GM12878 (cell line): ENCODE measurements around the gene GGTLC2. TPM values are rescaled to one million over a fixed set of nuclear protein-coding genes. Genes with fewer than 3 reads are reported as not detected.
"Not testable (repeated sequence)": the region's sequence is repeated elsewhere in the genome, so short reads cannot be mapped to it uniquely, and the experiment has no call there.

Experiments used
- ATAC-seq: fragments of 200-7000 bp; cut with Tn5 transposase; 3 replicates; pipeline ENCODE4 v1.9.1; 2020; ENCODE audit warnings: mild to moderate bottlenecking, moderate library complexity
- BruUV-seq: library from RNA; stranded (reverse); fragments of 400-500 nt; replicated peaks from 2 replicates; lab custom pipeline; 2021; lab: Mats Ljungman, UMichigan
- CTCF ChIA-PET: fragments of 300-600 bp; sonication (Branson Sonifier 250); formaldehyde crosslinking; extraction: SDS; loops from one replicate; lab custom pipeline; 2021; ENCODE audit warnings: inconsistent platforms; lab: Yijun Ruan, JAX
- POLR2A ChIA-PET: fragments of 350-600 bp; formaldehyde crosslinking; extraction: SDS; loops from one replicate; lab custom pipeline; 2021; ENCODE audit warnings: inconsistent platforms; lab: Charles Lee
- RAD21 ChIA-PET: fragments of 300-600 bp; sonication (Branson Sonifier 250); formaldehyde crosslinking; loops from one replicate; lab custom pipeline; 2023; ENCODE audit warnings: antibody characterized with exemption; ENCODE audit not compliant: unreplicated experiment; lab: Charles Lee
- SMC1A ChIA-PET: fragments of 300-600 bp; sonication (Branson Sonifier 250); formaldehyde crosslinking; loops from one replicate; lab custom pipeline; 2023; ENCODE audit not compliant: unreplicated experiment, uncharacterized antibody; lab: Charles Lee
- DNase-seq: peaks from one replicate; pipeline ENCODE4 v3.0.0-alpha.2; 2011; ENCODE audit warnings: low read depth, low spot score
- FAIRE-seq: peaks from 3 replicates; lab custom pipeline; 2011; peaks lifted over from hg19 to GRCh38; lab: Jason Lieb, UNC
- H2AFZ ChIP-seq: 2 replicates; pipeline ENCODE4 v1.6.0; 2011; ENCODE audit warnings: low read depth, low read length, control low read depth; ENCODE audit not compliant: control insufficient read depth
- H3K27ac ChIP-seq: 2 replicates; pipeline ENCODE4 v1.5.1; 2011; ENCODE audit warnings: control low read depth; ENCODE audit not compliant: control insufficient read depth, insufficient read depth
- H3K27me3 ChIP-seq, 2 experiments: replicated peaks in 1 of 2; 2 replicates each; pipeline versions ENCODE4 v1.6.0 to v1.6.1; 2011; ENCODE audit warnings: low read length in 1 of 2; ENCODE audit not compliant: control insufficient read depth in 2 of 2, insufficient read depth in 2 of 2
- H3K36me3 ChIP-seq, 2 experiments: 2 replicates each; pipeline ENCODE4 v1.5.1; 2011; ENCODE audit warnings: low read length in 1 of 2; ENCODE audit not compliant: control insufficient read depth in 2 of 2, insufficient read depth in 2 of 2
- H3K4me1 ChIP-seq: 2 replicates; pipeline ENCODE4 v1.6.1; 2011; ENCODE audit warnings: mild to moderate bottlenecking, low read length, moderate library complexity, mixed read lengths; ENCODE audit not compliant: control insufficient read depth, insufficient read depth
- H3K4me2 ChIP-seq: 2 replicates; pipeline ENCODE4 v1.6.0; 2011; ENCODE audit warnings: control low read depth; ENCODE audit not compliant: control insufficient read depth, insufficient read depth
- H3K4me3 ChIP-seq: fragments of 200-600 bp; sonication (generic); 2 replicates; pipeline ENCODE4 v1.5.1; 2016
- H3K79me2 ChIP-seq: 2 replicates; pipeline ENCODE4 v1.6.0; 2011; ENCODE audit warnings: low read length; ENCODE audit not compliant: control insufficient read depth, insufficient read depth
- H3K9ac ChIP-seq: 2 replicates; pipeline ENCODE4 v1.8.0; 2011; ENCODE audit warnings: low read length, control low read depth, mixed read lengths; ENCODE audit not compliant: control insufficient read depth, insufficient read depth
- H3K9me3 ChIP-seq: replicated peaks from 3 replicates; pipeline ENCODE4 v1.5.1; 2011; ENCODE audit warnings: mild to moderate bottlenecking, low read length; ENCODE audit not compliant: control insufficient read depth, insufficient read depth
- H4K20me1 ChIP-seq: 2 replicates; pipeline ENCODE4 v1.6.0; 2011; ENCODE audit not compliant: control insufficient read depth, insufficient read depth
- WGBS: methylation state at CpG from one replicate; pipeline ENCODE4 v1.1.6; 2016; ENCODE audit warnings: low lambda C conversion rate; ENCODE audit not compliant: insufficient replicate concordance, insufficient coverage; ENCODE audit errors: missing lambda C conversion rate; 5-methylcytosine and 5-hydroxymethylcytosine counted together
- in situ Hi-C: fragments of 300-500 bp; cut with MboI; formaldehyde crosslinking; loops from 9 replicates; pipeline ENCODE4 v1.14.3; 2018; ENCODE audit warnings: mixed read lengths
- intact Hi-C: fragments of 100-400 bp; cut with micrococcal nuclease; formaldehyde crosslinking; loops from one replicate; pipeline ENCODE4 v1.14.2; 2022; ENCODE audit not compliant: unreplicated experiment
- polyA plus RNA-seq, 11 experiments: library from polyadenylated mRNA; depleted of rRNA in 4 of 11; unstranded in 6 of 11; stranded (reverse) in 5 of 11; fragments of >200 nt; fragmentation: Nextera tagmentation in 4 of 11; fragmentation: Illumina TruSeq in 1 of 11; extraction: Ambion mirVana in 4 of 11; extraction: Trizol in 1 of 11; gene quantifications; 1 replicate in 1 of 11; 2 replicates in 10 of 11; pipeline versions ENCODE4 v1.2.1 to v1.2.3, GENCODE V29; 2011 to 2016; ENCODE audit warnings: inconsistent platforms in 2 of 11, missing spikeins in 2 of 11, low read depth in 1 of 11
- total RNA-seq, 4 experiments: library from RNA; depleted of rRNA in 3 of 4; stranded (reverse); fragments of >200 nt in 3 of 4; fragmentation: Illumina TruSeq in 1 of 4; extraction: Trizol in 1 of 4; gene quantifications; 2 replicates each; pipeline versions ENCODE4 v1.2.1 to v1.2.3, GENCODE V29; 2013 to 2021

Gene GGTLC2
- total and polyA plus RNA-seq, 10 of the 15 experiments (the other 5 are each of a cell fraction or from before 2014, with no cell fraction given): not detected

GRCh38 chr22:22628546-22629495, 15.6 kb upstream of the GGTLC2 start:
- RAD21 ChIA-PET, H3K4me3 ChIP-seq, H3K4me1 ChIP-seq, in situ Hi-C loops, H4K20me1 ChIP-seq, H3K9me3 ChIP-seq, ATAC-seq, H3K27ac ChIP-seq, H3K9ac ChIP-seq, SMC1A ChIA-PET, DNase-seq, intact Hi-C loops, H3K79me2 ChIP-seq, H3K4me2 ChIP-seq, H3K36me3 ChIP-seq, H3K27me3 ChIP-seq, H2AFZ ChIP-seq, FAIRE-seq, CTCF ChIA-PET, BruUV-seq, POLR2A ChIA-PET: not testable (repeated sequence)
- WGBS: 69% methylated on average over 16 of the region's 18 CpGs

GRCh38 chr22:22631223-22631652, 13.2 kb upstream of the GGTLC2 start:
- H3K9me3 ChIP-seq, H3K4me3 ChIP-seq, H3K4me2 ChIP-seq, DNase-seq, intact Hi-C loops, FAIRE-seq, BruUV-seq, H3K36me3 ChIP-seq, H3K9ac ChIP-seq, H3K27me3 ChIP-seq, POLR2A ChIA-PET, H3K79me2 ChIP-seq, H2AFZ ChIP-seq, ATAC-seq, H4K20me1 ChIP-seq, RAD21 ChIA-PET, in situ Hi-C loops, CTCF ChIA-PET, H3K4me1 ChIP-seq, H3K27ac ChIP-seq, SMC1A ChIA-PET: not testable (repeated sequence)
- 15% methylated on average over 7 of the region's 7 CpGs for WGBS

GRCh38 chr22:22632226-22632625, 12.2 kb upstream of the GGTLC2 start:
- SMC1A ChIA-PET, H4K20me1 ChIP-seq, H3K4me2 ChIP-seq, H3K27ac ChIP-seq, FAIRE-seq, in situ Hi-C loops, H3K27me3 ChIP-seq, POLR2A ChIA-PET, H3K9me3 ChIP-seq, H2AFZ ChIP-seq, H3K36me3 ChIP-seq, intact Hi-C loops, BruUV-seq, DNase-seq, H3K79me2 ChIP-seq, H3K9ac ChIP-seq, ATAC-seq, CTCF ChIA-PET, RAD21 ChIA-PET, H3K4me1 ChIP-seq, H3K4me3 ChIP-seq: not testable (repeated sequence)
- WGBS: 69% methylated on average over 9 of the region's 15 CpGs

- FAIRE-seq, H3K4me2 ChIP-seq, H3K27me3 ChIP-seq, POLR2A ChIA-PET, H3K79me2 ChIP-seq, RAD21 ChIA-PET, CTCF ChIA-PET, H3K27ac ChIP-seq, H3K4me1 ChIP-seq, H3K9ac ChIP-seq, intact Hi-C loops, SMC1A ChIA-PET, H3K36me3 ChIP-seq, BruUV-seq, DNase-seq, ATAC-seq, H3K4me3 ChIP-seq, in situ Hi-C loops, H4K20me1 ChIP-seq, H2AFZ ChIP-seq, H3K9me3 ChIP-seq: not testable (repeated sequence)
- 63% methylated on average over 14 of the region's 14 CpGs for WGBS
Observed at GRCh38 chr22:22633533-22633932, 10.9 kb upstream of the GGTLC2 start.
